ENCODE results near the gene NOC4L. TPM values are rescaled to one million over a fixed set of nuclear protein-coding genes. Genes with fewer than 3 reads are reported as not detected.
"Not testable (repeated sequence)": the region's sequence is repeated elsewhere in the genome, so short reads cannot be mapped to it uniquely, and the experiment has no call there.

The NOC4L gene
- total RNA-seq, 1 experiment from 2014 or later: 22.8 TPM

DNA sequence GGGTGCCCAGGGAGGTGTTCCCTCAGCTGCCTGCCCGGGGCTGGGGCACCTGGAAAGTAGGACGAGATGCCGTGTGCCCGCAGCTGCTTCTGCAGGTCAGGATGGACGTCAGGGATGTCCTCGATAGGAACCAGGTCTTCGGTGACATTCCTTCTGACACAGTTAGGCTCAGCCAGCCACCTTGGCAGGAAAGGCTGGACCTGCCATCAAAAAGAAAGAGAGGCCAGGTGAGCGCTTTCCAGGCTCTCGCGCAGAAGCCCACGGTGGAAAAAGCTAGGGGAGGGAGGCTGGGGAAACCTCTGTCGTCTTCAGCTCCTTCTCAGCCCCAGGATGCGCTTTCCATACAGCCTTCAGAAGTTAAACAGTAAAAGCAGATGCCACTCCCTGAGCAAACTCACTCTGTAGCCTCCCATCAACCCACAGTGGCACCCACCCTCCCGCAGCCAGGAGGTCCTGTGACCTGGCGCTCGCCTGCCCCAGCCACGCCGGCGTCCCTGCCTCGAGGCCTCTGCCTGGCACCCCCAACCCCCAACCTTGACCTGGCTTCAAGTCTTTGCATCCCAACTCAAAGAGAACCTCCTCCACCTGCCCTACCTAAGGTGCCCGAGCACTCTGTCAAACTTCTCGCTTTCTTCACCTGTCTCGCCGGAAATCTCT, 1.4 kb upstream of the NOC4L start:
- no peak for DNase-seq (ENCODE audit: low read depth)

GRCh38 chr12:132143336-132144071, 753 bp upstream of the NOC4L start:
- DNase-seq (ENCODE audit: low read depth): no peak

DNA sequence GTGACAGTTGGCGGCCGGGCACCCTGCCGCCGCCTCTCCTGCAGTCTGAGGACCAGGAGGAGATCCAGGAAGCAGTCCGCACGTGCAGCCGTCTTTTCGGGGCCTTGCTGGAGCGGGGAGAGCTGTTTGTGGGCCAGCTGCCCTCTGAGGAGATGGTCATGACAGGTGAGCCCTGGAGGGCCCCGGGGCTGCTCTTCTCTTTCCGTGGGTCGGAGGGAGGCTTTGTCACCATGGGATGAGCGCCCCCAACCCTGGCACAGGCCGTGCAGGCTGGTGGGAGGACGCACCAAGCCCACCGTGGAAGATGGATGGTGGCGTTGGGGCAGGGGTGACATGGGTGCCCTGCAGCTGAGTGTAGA, 532 bp downstream of the NOC4L start:
- DNase-seq (ENCODE audit: low read depth): no peak

- DNase-seq (ENCODE audit: low read depth): no peak
Measured at GRCh38 chr12:132145334-132145733, 1.1 kb downstream of the NOC4L start.

DNA sequence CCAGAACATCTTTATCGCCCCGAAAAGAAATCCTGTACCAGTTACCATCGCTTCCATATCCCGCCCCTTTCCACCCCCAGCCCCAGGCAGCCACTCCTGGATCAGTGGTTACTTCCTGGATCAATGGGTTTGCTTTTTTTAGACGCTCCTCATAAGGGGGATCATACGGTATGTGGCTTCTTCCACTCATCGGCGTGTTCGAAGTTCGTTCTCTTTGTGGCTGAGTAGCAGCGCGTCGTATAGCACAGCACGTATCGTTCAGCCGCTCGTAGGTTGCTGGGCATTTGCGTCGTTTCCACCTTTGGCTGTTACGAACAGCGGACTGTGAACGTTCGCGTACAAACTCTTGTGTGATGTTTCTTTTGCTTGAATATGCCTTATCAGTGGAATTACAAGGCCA, 1.8 kb downstream of the NOC4L start:
- no peak for DNase-seq (ENCODE audit: low read depth)

DNA sequence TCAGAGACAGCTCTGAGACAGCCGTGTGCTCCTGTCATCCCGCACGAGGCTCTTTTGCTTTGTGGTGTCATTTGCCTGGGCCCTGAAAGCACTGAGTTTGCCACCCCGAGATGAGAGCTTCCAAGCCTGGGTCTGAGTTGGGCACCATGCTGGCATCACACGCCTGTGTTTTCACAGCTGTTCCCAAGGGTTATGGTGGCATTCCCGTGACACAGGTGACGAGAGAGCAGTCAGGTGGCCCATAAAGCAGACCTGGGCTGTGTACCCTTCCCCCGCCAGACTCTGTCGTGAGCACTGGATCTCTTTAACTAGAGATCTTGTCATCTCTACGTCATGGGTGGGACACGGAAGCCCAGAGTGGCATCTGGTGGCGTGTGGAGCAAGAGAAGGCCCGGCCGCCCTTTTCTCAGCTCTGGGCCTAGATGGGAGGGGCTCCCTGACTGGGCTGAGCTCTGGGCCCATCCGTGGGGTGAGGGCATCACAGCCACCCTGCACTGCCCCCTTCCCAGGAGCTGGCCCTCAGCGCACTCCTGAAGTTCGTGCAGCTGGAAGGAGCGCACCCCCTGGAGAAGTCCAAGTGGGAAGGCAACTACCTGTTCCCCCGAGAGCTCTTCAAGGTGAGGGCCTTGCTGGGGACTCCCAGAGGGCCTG, 2.6 kb downstream of the NOC4L start:
- no peak for DNase-seq (ENCODE audit: low read depth)

DNA sequence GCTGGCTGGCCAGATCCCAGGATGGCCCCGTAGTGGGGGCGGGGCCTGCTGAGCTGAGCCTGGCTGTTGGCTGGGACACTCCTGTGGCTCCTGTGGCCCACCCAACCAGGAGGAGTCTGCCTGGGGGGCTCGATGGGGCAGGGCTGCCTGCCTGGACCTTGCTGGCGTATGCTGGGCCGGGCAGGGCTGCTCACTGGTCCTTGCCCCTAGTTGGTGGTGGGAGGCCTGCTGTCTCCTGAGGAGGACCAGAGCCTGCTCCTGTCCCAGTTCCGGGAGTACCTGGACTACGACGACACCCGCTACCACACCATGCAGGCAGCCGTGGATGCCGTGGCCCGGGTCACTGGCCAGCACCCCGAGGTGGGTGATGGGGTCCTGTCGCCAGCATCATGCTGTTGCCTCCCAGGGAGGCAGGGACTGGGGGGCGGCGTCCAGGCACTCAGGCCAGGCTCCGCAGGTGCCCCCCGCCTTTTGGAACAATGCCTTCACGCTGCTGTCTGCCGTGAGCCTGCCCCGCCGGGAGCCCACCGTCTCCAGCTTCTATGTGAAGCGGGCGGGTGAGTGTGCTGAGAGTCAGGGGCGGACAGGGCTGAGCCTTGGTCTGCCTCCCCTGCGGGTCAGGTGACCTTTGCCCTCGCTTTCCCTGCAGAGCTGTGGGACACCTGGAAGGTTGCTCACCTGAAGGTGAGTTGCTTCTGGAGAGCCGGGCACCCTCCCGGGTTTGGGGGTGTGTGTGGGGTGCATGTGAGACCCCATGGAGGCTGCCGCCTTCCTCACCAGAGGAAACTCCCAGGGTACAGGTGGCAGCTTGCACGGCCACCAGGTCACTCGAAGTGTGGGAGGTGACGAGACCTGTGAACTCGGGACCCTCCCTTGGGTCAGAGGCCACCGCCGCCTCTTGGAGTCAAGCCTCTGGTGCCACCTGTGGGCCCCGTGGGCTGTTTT, 3.4 kb downstream of the NOC4L start:
- DNase-seq (ENCODE audit: low read depth): no peak

- DNase-seq (ENCODE audit: low read depth): no peak
Measured at GRCh38 chr12:132148368-132149045, 4.2 kb downstream of the NOC4L start.

GRCh38 chr12:132149526-132149925, 5.3 kb downstream of the NOC4L start:
- not testable (repeated sequence) for DNase-seq (ENCODE audit: low read depth)

- no peak for DNase-seq (ENCODE audit: low read depth)
Measured at GRCh38 chr12:132150780-132151144, 6.5 kb downstream of the NOC4L start.

- no peak for DNase-seq (ENCODE audit: low read depth)
Measured at GRCh38 chr12:132151145-132151765, 7.0 kb downstream of the NOC4L start.

- no peak for DNase-seq (ENCODE audit: low read depth)
Measured at GRCh38 chr12:132151766-132152410, 7.6 kb downstream of the NOC4L start.

GRCh38 chr12:132152411-132152821, 8.2 kb downstream of the NOC4L start:
- DNase-seq (ENCODE audit: low read depth): no peak

DNA sequence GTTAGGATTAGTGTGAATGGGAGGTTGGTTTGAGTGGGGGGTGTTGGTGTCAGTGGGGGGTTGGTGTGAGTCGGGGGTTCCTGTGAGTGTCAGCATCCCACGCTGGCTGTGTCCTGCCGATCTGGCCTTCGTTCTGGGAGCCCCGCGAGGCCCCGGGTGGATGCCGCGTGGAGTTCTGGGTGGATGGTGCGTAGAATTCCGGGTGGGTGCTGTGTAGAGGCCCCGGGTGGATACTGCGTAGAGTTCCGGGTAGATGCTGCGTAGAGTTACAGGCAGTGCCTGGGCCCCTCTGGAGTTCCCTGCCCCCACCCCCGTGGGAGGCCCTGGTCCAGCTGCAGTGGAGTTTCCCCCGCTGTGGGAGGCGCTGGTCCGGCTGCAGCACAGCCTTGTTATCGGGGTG, 8.7 kb downstream of the NOC4L start:
- no peak for DNase-seq (ENCODE audit: low read depth)

GRCh38 chr12:132153501-132154340, 9.5 kb downstream of the NOC4L start:
- peak; percentile 47 for DNase-seq (ENCODE audit: low read depth)

GRCh38 chr12:132154341-132154761, 10.1 kb downstream of the NOC4L start:
- DNase-seq (ENCODE audit: low read depth): no peak

GRCh38 chr12:132154941-132155770, 10.9 kb downstream of the NOC4L start:
- DNase-seq (ENCODE audit: low read depth): no peak

All from LHCN-M2 (cell line).